OCI-M2 (cell line): Measurements from ENCODE around the gene GNPDA1.

Source experiments
- DNase-seq: peaks from one replicate; lab custom pipeline; 2025; ENCODE audit not compliant: unreplicated experiment; lab: John Stamatoyannopoulos, UW

Gene GNPDA1

DNA sequence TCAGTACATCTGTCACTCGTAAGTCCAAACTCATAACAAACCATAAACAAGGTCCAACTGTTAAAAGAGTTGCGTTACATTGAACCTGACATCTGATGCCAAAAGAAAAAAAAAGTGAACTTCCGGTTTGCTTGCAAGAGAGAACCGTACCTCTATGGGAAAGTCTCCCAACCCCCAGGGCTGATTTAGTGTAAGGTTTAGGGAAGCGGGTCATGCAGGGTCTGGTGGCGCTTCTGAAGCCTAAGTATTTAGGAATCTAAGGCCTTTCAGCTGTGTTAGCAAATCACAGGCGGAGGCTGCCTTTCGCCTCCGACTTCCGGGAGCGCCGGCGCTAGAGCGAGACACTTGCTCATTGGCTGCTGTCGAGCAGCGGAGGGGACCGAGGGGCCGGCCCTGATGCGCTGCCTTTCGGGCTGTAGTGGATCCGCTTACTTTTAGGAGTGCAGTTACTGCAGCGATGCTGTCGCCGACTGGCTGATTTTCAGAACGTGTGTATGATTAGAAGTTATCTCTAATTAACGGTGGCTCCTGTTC, 12.0 kb upstream of the GNPDA1 start:
- peak; percentile 60 for DNase-seq

DNA sequence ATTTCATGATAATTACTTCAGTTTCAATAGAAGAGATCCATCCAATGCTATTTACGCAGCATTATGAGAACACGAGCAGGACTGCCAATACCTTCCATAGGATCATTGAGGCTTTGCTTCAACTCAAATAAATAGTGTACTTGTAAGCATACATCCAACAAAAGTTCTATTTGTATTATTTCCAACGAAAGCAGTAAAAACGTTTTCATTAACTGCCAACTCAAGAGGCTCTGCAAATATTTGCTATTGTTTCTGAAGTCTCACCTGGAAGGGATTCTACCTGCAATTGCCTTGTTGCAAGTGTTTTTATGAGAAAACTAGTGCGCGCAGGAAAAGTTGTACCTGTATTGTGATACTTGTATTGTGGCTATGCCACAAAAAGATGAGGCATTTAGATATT, 11.0 kb upstream of the GNPDA1 start:
- no peak for DNase-seq

DNA sequence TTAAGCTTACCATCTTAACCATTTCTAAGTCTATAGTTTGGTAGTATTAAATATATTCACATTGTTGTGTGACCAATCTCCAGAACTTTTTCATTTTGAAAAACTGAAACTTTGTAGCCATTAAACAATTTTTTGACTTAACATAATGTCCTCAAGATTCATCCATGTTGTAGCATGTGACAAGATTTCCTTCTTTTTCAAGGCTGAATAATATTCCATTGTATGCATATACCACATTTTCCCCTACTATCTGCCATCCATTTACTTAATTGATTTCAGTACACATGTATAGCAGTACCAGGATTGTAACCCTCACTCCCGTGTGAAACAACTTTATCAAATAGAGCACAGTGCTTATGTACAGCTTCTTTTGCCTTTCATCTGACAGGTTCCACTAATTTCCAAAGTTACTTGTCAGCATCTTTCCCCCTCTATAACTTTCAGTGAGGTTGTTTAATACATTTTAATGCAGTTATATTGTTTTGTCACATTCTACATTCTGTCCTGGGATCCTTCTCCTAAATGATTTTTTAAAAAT, 7.4 kb upstream of the GNPDA1 start:
- no peak for DNase-seq

DNA sequence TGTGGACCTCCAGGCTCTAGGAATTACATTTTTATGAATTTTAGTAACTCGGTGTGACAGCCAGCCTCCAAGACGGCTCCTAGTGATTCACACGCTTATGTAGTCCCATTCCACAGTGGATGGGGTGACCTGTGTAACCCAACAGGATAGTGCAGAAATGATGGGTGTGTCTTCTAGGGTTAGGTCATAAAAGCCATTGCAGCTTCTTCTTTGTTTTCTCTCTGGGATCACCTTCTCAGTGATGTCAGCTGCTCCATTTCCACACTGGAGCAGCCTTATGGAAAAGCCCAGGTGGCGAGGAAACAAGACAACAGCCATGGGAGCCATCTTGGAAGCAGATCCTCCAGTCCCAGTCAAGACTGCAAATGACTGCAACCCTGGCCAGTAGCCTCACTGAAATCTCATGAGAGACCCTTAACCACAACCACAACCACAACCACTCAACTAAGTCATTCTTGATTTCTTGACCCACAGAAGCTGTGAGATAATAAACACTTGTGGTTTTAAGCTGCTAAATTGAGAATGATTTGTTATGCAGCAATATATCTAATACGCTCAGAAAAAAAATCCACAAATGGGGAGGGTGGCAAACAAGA, 5.1 kb upstream of the GNPDA1 start:
- no peak for DNase-seq

DNA sequence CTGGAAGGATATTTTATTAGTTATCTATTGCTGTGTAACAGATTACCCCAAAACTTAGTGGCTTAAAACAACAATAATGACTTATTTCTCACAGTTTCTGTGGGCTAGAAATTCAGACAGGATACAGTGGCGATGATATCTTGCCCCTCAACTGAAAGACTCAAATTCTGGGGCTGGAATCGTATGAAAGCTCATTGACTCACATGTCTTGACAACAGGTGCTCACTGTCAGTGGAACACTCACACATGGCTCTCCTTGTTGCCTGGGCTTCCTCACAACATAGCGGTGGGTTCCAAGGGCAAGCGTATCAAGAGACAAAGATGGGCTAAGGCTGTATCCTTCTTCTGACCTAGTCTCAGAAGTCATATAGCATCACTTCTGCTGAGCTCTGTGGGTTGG, 3.7 kb upstream of the GNPDA1 start:
- DNase-seq, result no peak

DNA sequence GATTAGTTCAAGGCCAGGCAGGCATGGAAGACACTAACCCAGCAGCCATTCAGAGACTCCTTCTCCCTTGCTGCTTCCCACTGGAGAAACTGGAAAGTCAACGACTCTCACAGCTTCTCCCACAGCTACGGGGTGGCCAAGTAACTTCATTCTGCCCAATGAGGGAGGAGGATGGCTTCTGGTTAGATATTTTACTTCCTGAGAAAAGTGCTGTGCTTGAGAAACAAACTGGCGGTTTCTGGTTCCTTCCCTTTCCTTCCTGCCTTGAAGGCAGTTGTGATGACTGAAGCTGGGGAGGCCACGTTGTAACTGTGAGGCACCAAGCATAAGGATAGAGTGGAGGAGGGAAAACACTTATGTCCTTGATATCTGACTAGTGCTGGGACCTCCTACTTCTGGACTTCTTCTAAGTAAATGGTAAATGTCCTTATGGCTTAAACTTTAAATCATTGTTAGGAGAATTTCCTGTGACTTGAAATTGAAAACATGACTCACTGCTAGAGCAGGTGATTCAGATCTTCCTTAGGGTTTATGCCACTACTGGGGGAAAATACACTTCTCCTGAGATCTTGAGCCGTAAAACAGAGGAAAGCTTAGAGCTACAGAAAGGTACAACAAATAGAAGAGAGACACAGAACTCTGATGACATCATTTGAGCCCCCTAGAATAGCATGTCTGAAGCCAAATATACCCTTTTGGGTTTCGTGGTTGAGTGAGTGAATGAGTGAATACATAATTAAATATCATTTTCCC, 3.1 kb upstream of the GNPDA1 start:
- no peak for DNase-seq

DNA sequence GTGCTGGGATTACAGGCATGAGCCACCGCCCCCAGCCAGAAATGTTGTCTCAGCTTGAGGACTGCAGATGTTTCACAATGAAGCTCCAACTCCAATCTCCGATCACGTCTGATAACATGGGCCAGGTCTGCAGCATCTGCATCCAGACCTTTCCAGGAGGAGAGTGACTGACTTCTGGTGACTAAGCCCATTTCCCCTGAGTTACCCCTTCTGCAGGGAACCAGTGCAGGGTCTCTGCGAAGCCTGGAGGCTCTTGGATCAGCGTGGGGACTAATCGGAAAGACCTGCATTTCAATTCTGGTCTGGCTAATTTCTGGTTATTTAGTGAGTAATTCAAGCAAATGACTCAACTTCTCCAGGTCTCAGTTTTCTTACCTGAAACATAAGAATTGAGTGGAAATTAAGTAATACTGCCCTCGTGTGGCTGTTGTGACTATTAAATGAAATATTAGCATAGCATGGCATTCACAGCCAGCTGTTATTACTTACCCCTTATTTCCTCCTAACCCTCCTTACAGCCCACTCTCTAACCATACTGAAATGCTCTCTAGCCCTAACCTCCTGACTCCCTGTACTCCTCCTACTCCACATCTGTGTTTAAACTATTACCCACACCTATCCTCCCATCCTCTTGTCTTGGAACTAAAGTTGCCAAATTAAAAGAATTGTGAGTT, 2.2 kb upstream of the GNPDA1 start:
- no peak for DNase-seq

DNA sequence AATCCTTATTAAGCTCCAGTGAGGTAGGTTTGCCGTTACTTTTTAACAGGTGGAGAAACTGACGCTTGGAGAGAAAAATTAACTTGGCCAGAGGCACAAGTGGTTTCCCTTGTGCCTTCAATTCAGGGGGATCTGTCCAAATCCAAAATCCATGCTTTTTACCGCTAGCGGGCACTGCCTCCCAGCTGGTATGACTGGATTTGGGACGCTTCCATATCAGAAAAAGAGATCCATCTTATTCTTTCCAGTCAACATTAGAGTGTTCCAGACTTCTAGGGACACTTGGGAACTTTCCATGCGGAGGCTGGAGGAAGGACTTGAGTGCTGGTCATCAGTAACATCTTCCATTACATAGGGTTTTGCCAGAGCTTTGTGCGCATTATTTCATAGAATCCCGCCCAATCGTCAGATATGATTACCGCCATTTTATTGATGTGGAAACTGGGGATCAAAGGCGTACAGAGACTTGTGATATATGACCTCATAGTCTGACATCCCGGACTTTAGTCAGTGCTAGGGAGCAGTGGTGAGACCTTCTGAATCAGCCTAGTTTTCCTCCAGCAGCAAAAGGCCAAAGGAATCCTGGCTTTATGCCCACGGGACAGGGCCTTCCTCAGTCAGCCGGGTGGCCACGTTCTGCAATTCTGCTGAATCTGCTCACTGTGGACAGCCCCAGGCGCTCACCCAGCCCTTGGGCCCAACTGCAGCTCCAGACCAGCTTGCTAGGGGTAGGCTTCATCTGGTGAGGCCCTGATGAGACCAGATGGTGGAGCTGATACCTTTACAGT, 1.1 kb upstream of the GNPDA1 start:
- DNase-seq, result no peak

DNA sequence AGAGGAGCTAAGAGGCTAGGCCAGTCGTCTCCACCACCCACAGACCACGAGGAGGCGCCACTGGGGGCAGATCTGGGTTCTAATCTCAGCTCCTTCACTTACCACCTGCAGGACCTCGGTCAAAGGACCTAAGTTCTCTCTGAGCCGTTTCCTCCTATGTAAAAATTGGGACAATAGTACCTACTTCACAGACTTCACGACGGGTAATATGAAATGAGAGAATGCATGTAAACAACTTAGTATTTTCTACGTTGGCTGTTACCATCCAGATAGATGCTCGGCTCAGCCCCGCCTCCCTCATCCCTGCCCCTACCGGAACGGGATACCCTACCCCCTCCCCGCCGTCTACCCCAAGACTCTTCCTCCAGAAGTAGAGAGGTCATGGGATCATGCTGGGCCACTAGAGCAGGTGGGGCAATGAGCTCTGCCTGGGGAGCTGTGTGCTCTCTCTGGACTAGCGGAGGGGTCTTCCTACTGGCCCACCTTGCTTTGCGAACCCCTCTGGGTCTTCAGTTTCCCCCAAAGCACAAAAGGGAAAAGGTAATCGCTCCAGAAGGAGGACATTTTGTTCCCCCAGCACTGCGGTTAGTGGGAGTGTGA, 541 bp downstream of the GNPDA1 start:
- DNase-seq, result no peak

DNA sequence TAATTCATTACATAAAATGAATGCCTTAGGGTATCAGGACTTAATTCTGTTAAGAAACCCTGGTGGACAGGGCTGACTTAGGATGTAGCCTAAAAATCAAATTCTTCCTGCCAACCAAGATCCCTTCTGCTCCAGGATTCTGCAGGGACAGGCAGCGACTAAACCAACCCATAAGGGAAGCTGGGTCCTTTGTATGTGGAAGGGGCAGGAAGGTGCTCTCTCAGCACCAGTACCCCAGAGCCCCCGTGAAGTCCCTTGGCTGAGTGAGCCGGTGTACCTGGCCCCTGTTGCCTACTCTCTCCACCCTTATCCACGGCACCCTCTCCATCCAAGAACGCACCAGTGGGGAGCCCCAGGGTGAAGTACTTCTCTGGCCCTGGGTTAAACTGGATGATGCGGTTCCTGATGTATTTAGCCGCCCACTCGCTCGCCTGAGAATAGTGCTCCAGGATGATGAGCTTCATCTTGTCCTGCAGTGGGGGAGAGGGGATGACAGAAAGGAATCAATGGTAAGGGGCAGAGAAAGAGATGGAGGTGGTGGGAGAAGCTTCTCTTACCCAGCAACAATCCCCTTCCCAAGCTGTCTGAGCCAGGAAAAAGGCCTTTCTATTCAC, 1.1 kb downstream of the GNPDA1 start:
- no peak for DNase-seq

DNA sequence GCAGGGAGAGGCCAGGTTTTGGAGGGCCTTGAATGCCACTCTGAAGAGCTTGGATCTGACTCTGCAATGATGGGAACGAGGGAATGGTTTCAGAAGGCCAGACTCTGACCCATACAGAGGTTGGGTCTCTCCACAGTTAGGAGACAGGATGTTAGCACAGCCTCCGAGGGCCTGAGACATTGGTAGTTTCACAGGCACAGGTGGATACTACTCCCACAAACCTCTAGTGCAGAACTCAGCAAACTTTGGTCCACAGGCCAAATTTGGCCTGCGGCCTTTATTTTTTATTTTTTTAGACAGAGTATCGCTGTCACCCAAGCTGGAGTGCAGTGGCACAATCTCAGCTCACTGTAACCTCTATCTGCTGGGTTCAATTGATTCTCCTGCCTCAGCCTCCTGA, 2.9 kb downstream of the GNPDA1 start:
- no peak for DNase-seq

DNA sequence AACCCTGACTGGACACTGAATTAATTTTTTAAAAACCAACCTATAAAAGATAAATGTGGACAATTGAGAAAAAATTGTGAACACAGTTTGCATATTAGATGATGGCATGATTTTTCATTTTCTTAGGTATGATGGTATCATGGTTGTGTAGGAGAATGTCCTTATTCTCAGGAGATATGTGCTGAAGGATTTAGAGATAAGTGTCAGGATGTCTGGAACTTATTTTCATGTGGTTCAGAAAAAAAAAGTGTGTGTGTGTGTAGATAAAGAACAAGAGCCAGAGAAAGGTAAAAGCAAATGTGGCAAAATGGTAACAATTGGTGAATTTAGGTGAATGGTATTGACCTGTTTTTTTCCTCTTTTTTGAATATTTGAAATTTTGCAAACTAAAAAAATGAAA, 4.0 kb downstream of the GNPDA1 start:
- DNase-seq, result no peak

DNA sequence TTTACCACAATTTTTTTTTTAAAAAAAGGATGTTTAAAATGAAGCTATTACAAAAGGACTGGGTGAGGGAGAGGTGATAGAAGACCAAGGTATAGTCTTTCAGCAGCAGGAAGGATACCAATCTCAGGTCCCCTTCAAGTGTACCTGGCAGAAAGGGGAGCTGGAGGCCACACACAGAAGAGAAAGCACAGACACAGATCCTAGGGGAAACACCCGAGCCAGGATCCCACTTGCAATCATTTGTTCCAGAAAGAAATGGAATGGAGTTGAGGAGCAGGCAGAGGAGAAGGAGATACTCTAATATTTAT, 5.6 kb downstream of the GNPDA1 start:
- no peak for DNase-seq

DNA sequence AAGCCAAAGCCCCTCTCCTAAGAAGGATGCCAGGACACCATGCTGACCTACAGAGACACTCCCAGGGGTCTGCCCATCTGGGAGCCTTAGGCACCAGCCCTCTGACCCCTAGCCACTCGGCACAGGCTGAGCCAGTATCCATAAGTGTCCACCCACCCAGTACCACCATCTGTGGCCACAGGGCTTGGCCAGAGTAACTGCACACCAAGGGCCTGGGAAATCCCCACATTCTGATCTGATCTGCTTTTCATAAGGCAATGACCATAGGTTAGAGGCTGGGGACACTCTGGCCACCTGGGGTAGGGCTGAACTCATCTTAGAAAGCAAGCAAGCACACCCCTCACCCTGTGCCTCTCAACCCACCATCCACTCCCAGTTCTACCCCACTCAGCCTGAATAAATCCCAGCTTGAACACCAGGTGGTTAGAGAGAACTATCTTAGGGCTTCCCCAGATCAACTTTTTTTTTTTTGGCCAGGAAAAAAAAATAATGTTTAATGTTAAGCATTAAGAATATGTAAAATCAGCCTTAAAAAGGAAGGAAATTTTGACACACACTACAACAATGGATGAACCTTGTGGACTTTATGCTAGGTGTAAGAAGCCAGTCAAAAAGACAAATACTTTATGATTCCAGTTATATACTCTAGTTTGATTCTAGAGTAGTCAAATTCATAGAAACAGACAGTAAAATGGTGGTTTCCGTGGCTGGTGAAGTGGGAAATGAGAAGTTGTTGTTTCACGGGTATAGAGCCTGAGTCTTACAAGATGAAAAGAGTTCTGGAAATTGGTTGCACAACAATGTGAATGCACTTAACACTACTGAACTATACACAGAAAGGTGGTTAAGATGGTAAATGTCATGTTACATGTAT, 6.2 kb downstream of the GNPDA1 start:
- DNase-seq, result no peak

DNA sequence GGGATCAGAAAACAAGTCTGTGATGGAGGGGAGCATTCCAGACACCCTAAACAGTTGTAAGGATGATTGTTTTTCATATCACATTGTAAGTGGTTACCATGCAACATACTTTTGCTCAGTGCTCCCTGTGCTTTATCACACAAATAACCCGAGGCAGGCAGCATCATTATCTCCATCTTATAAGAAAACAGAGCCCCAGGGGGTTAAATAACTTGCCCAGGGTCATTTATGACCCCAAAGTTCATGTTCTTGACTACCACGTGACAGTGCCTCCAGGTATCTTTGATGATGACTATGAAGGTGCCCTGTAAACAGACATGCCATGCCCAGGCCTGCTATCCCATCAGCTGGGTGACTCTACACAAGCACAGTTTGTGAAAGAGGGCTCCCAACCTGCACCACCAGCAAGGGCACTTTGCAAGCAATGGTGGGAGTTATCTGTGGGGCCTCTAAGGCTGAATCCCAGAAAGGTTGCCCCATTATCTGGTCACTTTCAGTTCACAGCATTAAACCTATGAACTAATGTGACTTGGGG, 9.5 kb downstream of the GNPDA1 start:
- DNase-seq, result no peak

DNA sequence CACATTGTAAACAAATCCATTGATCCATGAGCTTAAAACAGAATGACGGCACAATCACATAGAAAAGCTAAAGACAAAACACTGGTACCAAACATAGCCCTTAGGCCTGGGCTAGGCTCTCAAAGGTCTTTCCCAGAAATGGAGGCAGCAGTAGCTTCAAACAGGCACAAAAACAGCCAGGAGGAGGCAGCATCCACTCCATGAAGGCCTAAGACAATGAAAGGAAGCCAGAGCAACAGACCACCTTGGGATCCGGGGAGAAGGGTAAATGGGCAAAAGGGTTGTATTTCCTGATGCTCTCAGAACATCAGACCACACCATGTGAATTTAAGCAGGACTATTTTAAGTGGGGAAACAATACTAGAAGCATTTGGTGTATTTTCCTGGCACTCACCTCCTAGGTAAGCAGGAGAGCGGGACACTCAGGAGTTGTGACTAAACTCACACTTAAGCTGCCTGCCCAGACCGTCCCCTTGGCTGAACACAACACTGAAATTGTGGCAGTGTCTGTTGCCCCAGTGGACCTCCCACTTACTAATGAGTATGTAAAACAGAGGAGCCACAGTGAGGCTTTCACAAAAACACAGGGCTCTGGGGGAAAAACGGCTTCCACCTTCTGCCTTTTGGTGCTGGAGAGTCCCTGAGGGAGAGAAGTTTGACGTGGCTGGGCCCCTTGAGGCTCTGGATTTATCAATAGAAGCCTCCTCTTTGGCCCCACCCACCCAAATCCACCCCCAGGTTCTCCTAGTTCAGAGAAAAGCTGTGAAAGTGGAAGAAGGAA, 11.9 kb downstream of the GNPDA1 start:
- no peak for DNase-seq

DNA sequence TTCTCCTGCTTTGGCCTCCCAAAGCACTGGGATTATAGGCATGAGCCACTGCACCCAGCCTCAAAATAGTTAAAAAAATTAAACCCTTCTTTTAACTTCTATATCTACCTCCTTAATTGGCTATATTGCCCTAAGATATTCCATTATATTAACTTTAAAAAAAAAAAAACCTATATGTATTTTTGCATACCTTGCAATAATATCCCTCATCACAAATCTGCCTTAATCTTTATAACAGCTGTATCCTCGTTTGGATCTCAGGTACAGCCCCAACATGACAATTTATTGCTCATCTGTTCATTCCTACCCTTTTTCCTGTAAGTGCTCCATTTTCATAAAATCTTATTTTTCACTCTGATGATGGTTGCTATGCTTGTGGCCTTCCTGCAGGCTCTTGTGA, 12.7 kb downstream of the GNPDA1 start:
- DNase-seq, result no peak

DNA sequence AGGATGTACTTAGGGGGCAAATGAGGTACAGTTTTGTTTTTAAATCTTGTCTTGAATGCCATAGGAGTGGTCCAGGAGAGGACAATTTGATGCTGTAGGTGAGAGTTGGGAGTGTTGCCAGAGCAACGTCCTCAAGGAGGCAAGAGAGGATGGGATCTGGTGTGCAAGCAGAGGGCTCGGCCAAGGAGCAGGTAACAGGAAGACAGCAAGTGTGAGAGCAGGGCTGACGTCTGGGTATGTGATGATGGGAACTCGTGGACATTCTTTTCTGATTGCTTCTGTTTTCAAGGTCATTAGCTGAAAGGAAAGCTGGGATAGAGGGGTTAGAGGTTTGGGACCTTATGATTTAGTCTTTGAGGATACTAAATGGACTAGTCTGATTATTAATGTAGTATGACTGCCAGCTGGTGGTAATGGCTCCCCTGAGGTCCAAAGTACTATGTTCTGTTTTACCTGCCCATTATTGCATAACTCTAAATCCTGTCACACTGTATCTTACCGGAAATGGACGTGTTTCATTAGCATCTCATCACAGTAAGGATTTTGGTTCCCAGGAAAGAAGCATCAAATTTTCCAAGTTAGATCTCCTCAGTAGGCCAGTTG, 15.4 kb downstream of the GNPDA1 start:
- no peak for DNase-seq
